GM15510 (cell line): Measurements from ENCODE around the gene PEX3.

Experiments
- POLR2A ChIP-seq: IDR thresholded peaks from 3 replicates; pipeline ENCODE4 v1.6.1; 2011; ENCODE audit warnings: borderline replicate concordance; ENCODE audit not compliant: insufficient read length; ENCODE audit errors: extremely low read depth

PEX3 gene

GRCh38 chr6:143538374-143538773 is 87.8 kb downstream of the PEX3 start:
- TF ChIP-seq POLR2A: no peak

- no peak for TF ChIP-seq POLR2A
Observed at GRCh38 chr6:143539106-143539505, 88.5 kb downstream of the PEX3 start.

GRCh38 chr6:143539734-143540133 is 89.1 kb downstream of the PEX3 start:
- TF ChIP-seq POLR2A: no peak

GRCh38 chr6:143540192-143540591 is 89.6 kb downstream of the PEX3 start:
- TF ChIP-seq POLR2A: no peak
